Measurements from ENCODE around the gene HMGCS2.

Gene HMGCS2

DNA sequence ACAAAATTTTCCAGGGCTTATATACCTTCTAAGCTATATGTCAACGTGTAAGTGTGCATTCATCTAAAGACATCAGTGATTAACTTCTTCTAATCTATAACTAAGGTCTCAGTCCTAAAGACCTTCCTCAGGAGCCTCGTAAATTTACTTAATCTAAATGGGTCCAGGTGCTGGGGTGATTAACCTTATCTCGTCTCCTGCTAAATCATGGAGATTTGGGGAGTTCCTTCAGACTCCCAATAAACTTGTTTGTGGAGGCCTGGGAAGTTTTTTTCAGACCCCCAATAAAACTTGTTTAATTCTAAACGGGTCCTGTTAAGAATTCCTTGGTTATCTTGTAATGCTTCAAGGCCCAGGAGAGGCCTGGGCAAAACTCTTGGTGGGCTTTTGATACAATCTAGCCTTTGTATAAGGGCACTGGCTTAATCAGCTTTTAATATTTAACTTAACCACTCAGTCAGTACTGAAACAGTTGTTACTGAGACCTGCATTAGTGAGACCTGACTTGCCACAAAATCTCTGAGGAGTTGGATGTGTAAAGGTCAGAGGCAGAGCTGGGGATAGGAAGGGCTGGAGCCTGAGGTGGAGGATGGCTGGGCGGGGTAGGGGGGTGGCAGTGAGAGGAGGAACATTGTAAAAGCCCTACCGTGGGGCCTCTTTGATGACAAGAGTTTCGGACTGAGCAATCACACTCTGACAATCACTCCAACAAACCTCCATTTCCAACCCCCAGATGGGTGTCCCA, 6.2 kb upstream of the HMGCS2 start:
- TF ChIP-seq, protein P1, sequence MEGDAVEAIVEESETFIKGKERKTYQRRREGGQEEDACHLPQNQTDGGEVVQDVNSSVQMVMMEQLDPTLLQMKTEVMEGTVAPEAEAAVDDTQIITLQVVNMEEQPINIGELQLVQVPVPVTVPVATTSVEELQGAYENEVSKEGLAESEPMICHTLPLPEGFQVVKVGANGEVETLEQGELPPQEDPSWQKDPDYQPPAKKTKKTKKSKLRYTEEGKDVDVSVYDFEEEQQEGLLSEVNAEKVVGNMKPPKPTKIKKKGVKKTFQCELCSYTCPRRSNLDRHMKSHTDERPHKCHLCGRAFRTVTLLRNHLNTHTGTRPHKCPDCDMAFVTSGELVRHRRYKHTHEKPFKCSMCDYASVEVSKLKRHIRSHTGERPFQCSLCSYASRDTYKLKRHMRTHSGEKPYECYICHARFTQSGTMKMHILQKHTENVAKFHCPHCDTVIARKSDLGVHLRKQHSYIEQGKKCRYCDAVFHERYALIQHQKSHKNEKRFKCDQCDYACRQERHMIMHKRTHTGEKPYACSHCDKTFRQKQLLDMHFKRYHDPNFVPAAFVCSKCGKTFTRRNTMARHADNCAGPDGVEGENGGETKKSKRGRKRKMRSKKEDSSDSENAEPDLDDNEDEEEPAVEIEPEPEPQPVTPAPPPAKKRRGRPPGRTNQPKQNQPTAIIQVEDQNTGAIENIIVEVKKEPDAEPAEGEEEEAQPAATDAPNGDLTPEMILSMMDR (IDR thresholded peaks at IDR 0.05; ENCODE audit: low read depth, low read length) = no peak
- no peak overlapping the region for H3K4me3 ChIP-seq (replicated peaks in 1 of 2; ENCODE audit: low read depth in 2 of 2, low read length in 2 of 2)
- DNase-seq (ENCODE audit: low read depth in 2 of 2) = no peak

DNA sequence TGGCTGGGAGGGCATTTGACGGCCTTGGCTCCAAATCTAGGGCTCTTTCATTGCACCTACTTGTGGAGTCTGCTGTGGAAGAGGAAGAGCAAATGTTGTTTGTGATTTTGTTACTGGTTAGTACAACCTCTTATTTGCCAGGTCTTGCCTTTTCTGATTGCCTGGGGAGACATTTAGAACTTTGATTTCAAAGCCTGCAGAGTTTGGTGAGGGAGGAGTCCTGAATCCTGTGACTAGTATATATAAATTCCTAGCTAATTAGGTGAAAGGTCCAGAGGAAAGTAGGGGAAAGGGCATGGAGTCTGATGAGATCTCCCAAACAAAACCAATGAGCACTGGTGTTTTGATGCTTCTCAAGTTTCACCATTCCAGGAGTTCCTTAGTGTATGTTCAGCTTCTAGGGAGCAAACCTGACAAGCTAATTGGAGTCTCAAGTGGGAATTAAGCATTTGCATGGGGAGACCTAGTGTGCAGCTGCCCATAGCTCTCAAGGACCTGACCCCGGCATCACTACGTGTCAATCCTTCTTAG, 5.1 kb upstream of the HMGCS2 start:
- peak in 1 of 2 donors; percentile 56 for DNase-seq (ENCODE audit: low read depth in 2 of 2)
- H3K4me3 ChIP-seq (replicated peaks in 1 of 2; ENCODE audit: low read depth in 2 of 2, low read length in 2 of 2) = no peak overlapping the region
- TF ChIP-seq, protein P1 (IDR thresholded peaks at IDR 0.05; ENCODE audit: low read depth, low read length) = no peak

DNA sequence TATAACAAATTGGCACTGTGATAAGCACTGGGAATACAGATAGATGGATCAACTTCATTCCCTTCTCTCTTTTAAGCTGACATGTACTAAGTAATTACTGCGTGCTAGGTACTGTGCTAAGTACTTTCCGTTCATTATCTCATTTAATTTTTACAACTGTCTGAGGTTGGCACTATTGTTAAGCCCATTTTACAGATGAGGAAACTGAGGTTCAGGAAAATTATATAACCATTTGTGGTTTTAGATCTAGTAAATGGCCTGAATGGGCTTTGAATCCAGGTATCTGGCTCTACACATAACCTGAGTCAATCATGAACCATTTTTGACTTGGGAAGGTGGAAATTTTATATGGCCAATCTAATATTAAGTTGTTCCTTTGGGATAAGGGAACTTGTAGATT, 3.6 kb upstream of the HMGCS2 start:
- TF ChIP-seq, protein P1 (IDR thresholded peaks at IDR 0.05; ENCODE audit: low read depth, low read length) = no peak
- no peak overlapping the region for H3K4me3 ChIP-seq (replicated peaks in 1 of 2; ENCODE audit: low read depth in 2 of 2, low read length in 2 of 2)
- no peak for DNase-seq (ENCODE audit: low read depth in 2 of 2)

DNA sequence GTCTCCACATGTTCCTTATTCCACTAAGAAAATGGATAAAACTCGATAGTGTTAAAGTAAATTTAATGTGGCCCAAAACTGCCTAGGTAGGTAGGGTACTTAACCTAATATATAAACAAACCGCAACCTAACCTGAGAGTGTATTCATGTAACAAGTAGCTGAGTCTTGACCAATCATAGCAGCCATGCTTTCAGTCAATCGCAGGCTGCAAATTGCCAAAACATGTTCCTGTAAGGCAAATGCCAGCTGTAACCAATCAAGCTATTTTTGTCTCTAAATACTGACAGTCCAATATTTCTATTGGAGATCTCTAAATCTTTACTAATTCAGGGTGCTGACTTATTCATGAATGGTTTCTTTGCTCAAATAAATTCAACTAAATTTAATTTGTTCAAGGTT, 3.1 kb upstream of the HMGCS2 start:
- no peak for DNase-seq (ENCODE audit: low read depth in 2 of 2)
- TF ChIP-seq, protein P1 (IDR thresholded peaks at IDR 0.05; ENCODE audit: low read depth, low read length) = no peak
- H3K4me3 ChIP-seq (replicated peaks in 1 of 2; ENCODE audit: low read depth in 2 of 2, low read length in 2 of 2) = no peak overlapping the region

DNA sequence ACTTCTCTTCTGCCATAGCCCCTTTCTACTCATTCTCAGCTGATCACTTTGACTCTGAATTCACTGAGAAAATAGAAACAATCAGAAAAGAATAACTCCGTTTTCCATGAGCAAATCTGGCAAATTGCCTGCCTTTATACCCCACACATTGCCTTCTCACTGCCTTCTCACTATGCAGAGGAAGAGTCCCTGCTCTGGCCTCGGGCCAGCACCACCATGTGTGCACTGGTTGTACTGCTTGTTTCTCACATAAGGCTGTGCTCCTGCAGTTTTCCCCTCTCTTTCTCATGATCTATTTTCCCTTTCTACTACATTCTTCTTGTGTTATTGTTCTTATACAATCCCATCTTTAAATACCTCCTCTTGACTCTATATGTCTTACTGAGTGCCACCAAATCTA, 2.3 kb upstream of the HMGCS2 start:
- peak in 1 of 2 donors; percentile 24 for DNase-seq (ENCODE audit: low read depth in 2 of 2)
- H3K4me3 ChIP-seq (replicated peaks in 1 of 2; ENCODE audit: low read depth in 2 of 2, low read length in 2 of 2) = no peak overlapping the region
- TF ChIP-seq, protein P1 (IDR thresholded peaks at IDR 0.05; ENCODE audit: low read depth, low read length) = no peak

DNA sequence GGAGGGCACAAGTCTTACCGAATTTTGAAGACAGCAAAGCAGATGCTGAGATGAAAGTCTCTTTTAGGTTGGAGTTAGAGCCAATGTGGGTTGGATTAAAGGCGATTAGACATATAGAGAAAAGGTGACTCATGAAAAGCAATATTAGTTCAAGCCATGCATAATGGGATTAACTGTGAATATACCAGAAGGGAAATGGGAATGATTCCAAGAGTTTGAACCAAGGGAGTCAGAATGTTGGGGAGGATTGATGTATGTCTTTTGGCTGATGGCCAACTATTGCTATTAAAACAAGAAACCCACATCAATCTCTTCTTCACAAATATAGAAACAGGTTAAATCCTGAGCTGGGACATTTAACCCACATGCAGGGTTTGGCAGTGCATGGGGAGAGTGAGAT, 1.2 kb downstream of the HMGCS2 start:
- TF ChIP-seq, protein P1 (IDR thresholded peaks at IDR 0.05; ENCODE audit: low read depth, low read length) = no peak
- no peak for DNase-seq (ENCODE audit: low read depth in 2 of 2)
- no peak overlapping the region for H3K4me3 ChIP-seq (replicated peaks in 1 of 2; ENCODE audit: low read depth in 2 of 2, low read length in 2 of 2)

Data from cardiac fibroblast (primary cell).